Erythroblast (primary cell): ENCODE measurements around the gene GLI3.

Source experiments
- GATA1 ChIP-seq: IDR thresholded peaks from 2 replicates; pipeline ENCODE4 v1.6.1; 2011; ENCODE audit warnings: low read depth, mild to moderate bottlenecking, control low read depth, low read length, moderate library complexity
- POLR2A ChIP-seq: IDR thresholded peaks from 2 replicates; pipeline ENCODE4 v1.6.1; 2011; ENCODE audit warnings: mild to moderate bottlenecking, low read length

GRCh38 chr7:42059275-42059674 is 177.7 kb downstream of the GLI3 start:
- TF ChIP-seq POLR2A (no peak), GATA1 (no peak)
